K562 (cell line): Measurements from ENCODE around the gene RASGRP2. TPM values are rescaled to one million over a fixed set of nuclear protein-coding genes. Genes with fewer than 3 reads are reported as not detected.
A peak's percentile ranks its signal among the peaks of the same experiment; 100 is the strongest.

Experiments used
- ATAC-seq: fragments of 200-7000 bp; cut with Tn5 transposase; 3 replicates; pipeline ENCODE4 v1.9.1; 2020; ENCODE audit warnings: moderate library complexity
- BruUV-seq: library from RNA; stranded (reverse); fragments of 400-500 nt; replicated peaks from 2 replicates; lab custom pipeline; 2021; lab: Mats Ljungman, UMichigan
- CTCF ChIA-PET: fragments of 300-600 bp; formaldehyde crosslinking; extraction: SDS; loops from one replicate; lab custom pipeline; 2021; ENCODE audit warnings: low intra/inter-chr PET ratio; lab: Yijun Ruan, JAX
- POLR2A ChIA-PET: fragments of 300-600, 350-650 bp; sonication (Branson Sonifier 250); formaldehyde crosslinking; extraction: SDS; loops from one replicate; lab custom pipeline; 2021; ENCODE audit warnings: antibody characterized with exemption, inconsistent platforms; lab: Yijun Ruan, JAX
- DNase-seq, 4 experiments: peaks; one replicate each; pipeline versions ENCODE4 v3.0.0 to v3.0.0-alpha.2; 2011 to 2018; ENCODE audit warnings: low spot score in 3 of 4, mixed read lengths in 3 of 4; ENCODE audit errors: extremely low read depth in 1 of 4
- FAIRE-seq: peaks from 2 replicates; lab custom pipeline; 2011; peaks lifted over from hg19 to GRCh38; lab: Jason Lieb, UNC
- H2AFZ ChIP-seq: 2 replicates; pipeline ENCODE4 v1.6.0; 2011; ENCODE audit warnings: low read depth, low read length, control low read depth, inconsistent platforms
- H3K27ac ChIP-seq: fragments of 200-600 bp; 3 replicates; pipeline ENCODE4 v1.8.0; 2011; ENCODE audit warnings: low read depth, mild to moderate bottlenecking, control low read depth, inconsistent platforms, low read length, moderate library complexity, mixed read lengths; ENCODE audit errors: extremely low read depth
- H3K27me3 ChIP-seq, 2 experiments: fragments of 300-600 bp in 1 of 2; 2 replicates in 1 of 2; 3 replicates in 1 of 2; pipeline versions ENCODE4 v1.6.0 to v1.8.0; 2011; ENCODE audit warnings: inconsistent platforms in 2 of 2, low read length in 2 of 2, mild to moderate bottlenecking in 1 of 2, mixed read lengths in 1 of 2, moderate library complexity in 1 of 2; ENCODE audit not compliant: control insufficient read depth in 2 of 2, insufficient read depth in 2 of 2
- H3K36me3 ChIP-seq: fragments of 300-600 bp; 3 replicates; pipeline ENCODE4 v1.8.0; 2011; ENCODE audit warnings: mild to moderate bottlenecking, low read length, inconsistent platforms; ENCODE audit not compliant: control insufficient read depth, insufficient read depth
- H3K4me1 ChIP-seq, 2 experiments: fragments of 200-600 bp in 1 of 2; replicated peaks in 1 of 2; 2 replicates in 1 of 2; 3 replicates in 1 of 2; pipeline versions ENCODE4 v1.5.1 to v1.8.0; 2011; ENCODE audit warnings: inconsistent platforms in 2 of 2, low read length in 2 of 2, mild to moderate bottlenecking in 1 of 2, mixed read lengths in 1 of 2, moderate library complexity in 1 of 2; ENCODE audit not compliant: control insufficient read depth in 2 of 2, insufficient read depth in 2 of 2
- H3K4me2 ChIP-seq: 2 replicates; pipeline ENCODE4 v1.6.1; 2011; ENCODE audit warnings: low read length, control low read depth, inconsistent platforms, mixed read lengths; ENCODE audit not compliant: insufficient read depth
- H3K4me3 ChIP-seq: fragments of 200-600 bp; sonication (generic), shearing (Covaris generic); 2 replicates; pipeline ENCODE4 v1.5.1; 2016; ENCODE audit warnings: control low read depth, inconsistent platforms
- H3K79me2 ChIP-seq: fragments of 200-600 bp; 3 replicates; pipeline ENCODE4 v1.8.0; 2011; ENCODE audit warnings: low read length, inconsistent platforms; ENCODE audit not compliant: control insufficient read depth, insufficient read depth
- H3K9ac ChIP-seq, 2 experiments: 2 replicates each; pipeline versions ENCODE4 v1.6.0 to v1.6.1; 2011; ENCODE audit warnings: low read depth in 2 of 2, low read length in 2 of 2, control low read depth in 1 of 2, inconsistent platforms in 1 of 2, mild to moderate bottlenecking in 1 of 2, mixed read lengths in 1 of 2; ENCODE audit not compliant: insufficient read depth in 1 of 2
- H3K9me1 ChIP-seq: one replicate; pipeline ENCODE4 v1.6.0; 2011; ENCODE audit warnings: inconsistent platforms, mild to moderate bottlenecking, low read length, moderate library complexity; ENCODE audit not compliant: control insufficient read depth, insufficient read depth
- H3K9me3 ChIP-seq: replicated peaks from 2 replicates; pipeline ENCODE4 v1.5.1; 2011; ENCODE audit warnings: low read depth, low read length, inconsistent platforms; ENCODE audit not compliant: control insufficient read depth, insufficient read depth
- H4K20me1 ChIP-seq: replicated peaks from 2 replicates; pipeline ENCODE4 v1.6.1; 2011; ENCODE audit warnings: low read length, inconsistent platforms, mixed read lengths; ENCODE audit not compliant: control insufficient read depth, insufficient read depth
- ADNP ChIP-seq: fragments of 200-800 bp; sonication (Bioruptor generic); IDR thresholded peaks from 2 replicates; pipeline ENCODE4 v1.6.1; 2016; ENCODE audit warnings: missing genetic modification characterization, missing compliant biosample characterization
- CBX1 ChIP-seq: sonication (generic); IDR thresholded peaks from 2 replicates; pipeline ENCODE4 v1.6.1; 2016; ENCODE audit warnings: antibody characterized with exemption, low read depth, mild to moderate bottlenecking
- CHD4 ChIP-seq: fragments of 200-600 bp; sonication (generic); IDR thresholded peaks from 3 replicates; pipeline ENCODE4 v1.6.1; 2012; ENCODE audit warnings: low read depth, mild to moderate bottlenecking, mixed read lengths, low read length, inconsistent platforms; ENCODE audit not compliant: insufficient read depth, insufficient replicate concordance, poor library complexity, severe bottlenecking
- CREM ChIP-seq: IDR thresholded peaks from 2 replicates; pipeline ENCODE4 v1.6.1; 2014; ENCODE audit warnings: antibody characterized with exemption, low read depth
- DIDO1 ChIP-seq: fragments of 450-650 bp; IDR thresholded peaks from 2 replicates; pipeline ENCODE4 v1.6.1; 2016; ENCODE audit warnings: low read depth, missing biosample characterization, missing genetic modification characterization
- EHMT2 ChIP-seq: fragments of 450-650 bp; IDR thresholded peaks from 2 replicates; pipeline ENCODE4 v1.6.1; 2018; ENCODE audit warnings: antibody characterized with exemption
- HDAC2 ChIP-seq: fragments of 450-650 bp; IDR thresholded peaks from 2 replicates; pipeline ENCODE4 v1.6.1; 2016; ENCODE audit warnings: mild to moderate bottlenecking
- HDGF ChIP-seq: fragments of 450-650 bp; IDR thresholded peaks from 2 replicates; pipeline ENCODE4 v1.6.1; 2016
- KDM1A ChIP-seq, 2 experiments: fragments of 450-650 bp; IDR thresholded peaks; 2 replicates each; pipeline ENCODE4 v1.6.1; 2016; ENCODE audit warnings: mild to moderate bottlenecking in 2 of 2
- MITF ChIP-seq: IDR thresholded peaks from 2 replicates; pipeline ENCODE4 v1.6.1; 2014; ENCODE audit warnings: antibody characterized with exemption
- MYBL2 ChIP-seq, 2 experiments: fragments of 450-650 bp in 1 of 2; sonication (generic) in 1 of 2; formaldehyde crosslinking in 1 of 2; IDR thresholded peaks; 2 replicates each; pipeline versions ENCODE4 v1.6.1 to v1.8.1; 2017 to 2022; ENCODE audit warnings: borderline replicate concordance in 1 of 2, inconsistent platforms in 1 of 2, low read depth in 1 of 2, mild to moderate bottlenecking in 1 of 2, missing genetic modification reagents in 1 of 2, moderate library complexity in 1 of 2
- POLR2AphosphoS2 ChIP-seq: IDR thresholded peaks from 2 replicates; pipeline ENCODE4 v1.6.1; 2012; ENCODE audit warnings: low read length, improper control_type of control experiment
- POLR2AphosphoS5 ChIP-seq: IDR thresholded peaks from 2 replicates; pipeline ENCODE4 v1.6.1; 2011; ENCODE audit warnings: mild to moderate bottlenecking, low read depth, low read length, moderate library complexity; ENCODE audit not compliant: control insufficient read depth, insufficient read depth
- POLR2G ChIP-seq: fragments of 200-400 bp; formaldehyde crosslinking; IDR thresholded peaks from 2 replicates; pipeline ENCODE4 v1.6.1; 2017; ENCODE audit warnings: low read depth, mild to moderate bottlenecking, antibody characterized with exemption, low read length, moderate library complexity
- PTBP1 ChIP-seq: fragments of 200-400 bp; formaldehyde crosslinking; IDR thresholded peaks from 2 replicates; pipeline ENCODE4 v1.6.1; 2017; ENCODE audit warnings: low read depth, low read length
- SMARCA4 ChIP-seq: fragments of 450-650 bp; IDR thresholded peaks from 2 replicates; pipeline ENCODE4 v1.6.1; 2016
- SNRNP70 ChIP-seq: fragments of 200-400 bp; formaldehyde crosslinking; optimal IDR thresholded peaks from 2 replicates; pipeline ENCODE3; 2017; ENCODE audit warnings: low read depth, low read length
- SRSF3 ChIP-seq: fragments of 200-400 bp; formaldehyde crosslinking; IDR thresholded peaks from 2 replicates; pipeline ENCODE4 v1.6.1; 2016; ENCODE audit warnings: mild to moderate bottlenecking, low read length, moderate library complexity; ENCODE audit not compliant: insufficient read depth
- SUPT5H ChIP-seq: fragments of 450-650 bp; IDR thresholded peaks from 2 replicates; pipeline ENCODE4 v1.6.1; 2016
- ZNF140 ChIP-seq: fragments of 250-450 bp; sonication (Bioruptor Pico); IDR thresholded peaks from 2 replicates; pipeline ENCODE4 v1.8.0; 2021; ENCODE audit warnings: moderate library complexity, mild to moderate bottlenecking, inconsistent platforms
- ZNF224 ChIP-seq: sonication (generic); formaldehyde crosslinking; IDR thresholded peaks from 2 replicates; pipeline ENCODE4 v1.8.0; 2022; ENCODE audit warnings: mild to moderate bottlenecking, missing genetic modification reagents
- WGBS: fragments of 100-300 bp; shearing (Covaris generic); methylation state at CpG from one replicate; pipeline ENCODE4 v1.1.6; 2016; ENCODE audit warnings: low coverage, mixed read lengths; ENCODE audit not compliant: insufficient coverage; ENCODE audit errors: missing lambda C conversion rate; 5-methylcytosine and 5-hydroxymethylcytosine counted together
- in situ Hi-C: fragments of 300-500 bp; cut with MboI; formaldehyde crosslinking; loops from 4 replicates; pipeline ENCODE4 v1.15.0; 2018; ENCODE audit warnings: inconsistent platforms, mixed read lengths
- intact Hi-C: fragments of 100-400 bp; cut with micrococcal nuclease; formaldehyde crosslinking; loops from 2 replicates; pipeline ENCODE4 v1.14.2; 2022
- polyA plus RNA-seq, 8 experiments: library from polyadenylated mRNA; depleted of rRNA in 4 of 8; stranded (reverse) in 5 of 8; unstranded in 3 of 8; fragments of >200 nt; fragmentation: Nextera tagmentation in 2 of 8; fragmentation: Illumina TruSeq in 1 of 8; extraction: Ambion mirVana in 2 of 8; extraction: Trizol in 1 of 8; gene quantifications; 2 replicates each; pipeline versions ENCODE4 v1.2.1 to v1.2.3, GENCODE V29; 2011 to 2014; ENCODE audit warnings: inconsistent platforms in 1 of 8, missing spikeins in 1 of 8
- total RNA-seq, 7 experiments: library from RNA; depleted of rRNA in 6 of 7; stranded (reverse); fragments of >200 nt in 6 of 7; fragmentation: Illumina TruSeq in 2 of 7; extraction: Trizol in 2 of 7; gene quantifications; 2 replicates each; pipeline versions ENCODE4 v1.2.1 to v1.2.3, GENCODE V29; 2011 to 2021; ENCODE audit warnings: low replicate concordance in 1 of 7

The RASGRP2 gene
- total and polyA plus RNA-seq, 9 of the 15 experiments (the other 6 are each of a cell fraction or from before 2014, with no cell fraction given): 0.87 to 22.7 (median 5.5) TPM

- TF ChIP-seq POLR2G: 0 out of 2 replicates have a peak, but pooled peaks have one; percentile 9
- TF ChIP-seq SUPT5H: peak; percentile 77
- TF ChIP-seq ZNF224 (CRISPR knock-in tag): no peak
- TF ChIP-seq MYBL2 (IDR thresholded peaks at IDR 0.05; ENCODE audit: low read depth): no peak
- no peak for TF ChIP-seq MYBL2 (CRISPR knock-in tag; IDR thresholded peaks at IDR 0.05; ENCODE audit: borderline replicate concordance)
- peak; percentile 42; the same call in 1 of the 2 replicates for TF ChIP-seq POLR2AphosphoS2
- TF ChIP-seq POLR2AphosphoS5: peak; percentile 19; the same call in 1 of the 2 replicates
- TF ChIP-seq, all 486 proteins: peak for 11
These were observed 18.3 kb upstream of the RASGRP2 start (continued) for GRCh38 chr11:64762277-64762673.

DNA sequence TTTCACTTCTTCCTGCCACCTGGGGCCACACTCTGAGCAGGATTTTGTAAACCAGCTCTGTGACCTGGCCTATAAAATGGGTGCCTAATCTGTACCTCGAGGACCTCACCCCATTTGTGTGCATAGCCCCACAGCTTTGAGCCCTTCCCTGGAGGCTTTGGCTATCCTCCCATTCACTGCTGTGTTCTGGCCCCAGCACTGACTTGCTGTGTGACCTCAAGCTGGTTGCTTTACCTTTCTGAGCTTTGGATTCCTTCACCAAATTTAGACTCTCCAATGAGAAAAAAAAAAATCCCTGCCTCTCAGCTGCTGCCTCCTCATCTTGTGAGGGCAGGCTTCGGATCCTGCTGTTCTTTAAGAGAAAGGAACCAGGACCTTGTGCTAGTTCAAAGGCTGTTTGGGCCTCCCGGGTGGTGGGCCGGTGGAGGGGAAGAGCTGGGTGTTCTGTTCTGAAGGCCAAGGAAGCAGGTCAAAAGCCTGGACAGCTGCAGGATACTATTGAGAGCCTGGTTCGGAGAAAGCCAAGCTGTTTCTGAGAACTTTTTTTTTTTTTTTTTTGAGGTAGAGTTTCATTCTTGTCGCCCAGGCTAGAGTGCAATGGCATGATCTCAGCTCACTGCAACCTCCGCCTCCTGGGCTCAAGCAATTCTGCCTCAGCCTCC, 16.9 kb upstream of the RASGRP2 start:
- Histone ChIP-seq H4K20me1 (peaks cover 26% of the 10 kb centered on the region), H3K36me3 (peaks cover 41% of the 10 kb centered on the region; the same call in 2 of the 3 replicates), H3K9me1 (peaks cover 6% of the 10 kb centered on the region), H3K4me1 (peaks cover 16 to 67% of the 10 kb centered on the region in 2 experiments), H3K9me3 (no peaks in the 10 kb centered on the region), H3K4me2 (no peak overlapping the region), H3K27me3 (no peaks in the 10 kb centered on the region), H3K9ac (no peak overlapping the region), H3K27ac (no peak overlapping the region), H3K4me3 (no peak overlapping the region), H2AFZ (no peak overlapping the region), H3K79me2 (no peaks in the 10 kb centered on the region)
- in situ Hi-C loops: no loop called here
- ATAC-seq: no peak
- intact Hi-C loops: no loop called here
- POLR2A ChIA-PET: interaction anchor here (0.6 to 7.9 kb wide), 6 partner anchors 9 to 733 kb away, joined by 3 to 168 read pairs (median 4); partner anchors contain the start of gene SF1
- DNase-seq: peak in 1 of 4 experiments; percentile 30
- FAIRE-seq: no peak
- no TSS peak for BruUV-seq
- WGBS: 45% methylated on average over 6 of the region's 7 CpGs
- CTCF ChIA-PET: no interaction called here
- peak; percentile 17 for TF ChIP-seq SNRNP70
- TF ChIP-seq SMARCA4: no peak
- no peak for TF ChIP-seq DIDO1
- no peak for TF ChIP-seq ZNF140
- TF ChIP-seq MITF: no peak
- peak; percentile 70 to 88 for TF ChIP-seq KDM1A (IDR thresholded peaks at IDR 0.05)
- no peak for TF ChIP-seq EHMT2
- 0 out of 2 replicates have a peak, but pooled peaks have one; percentile 43 for TF ChIP-seq CBX1
- no peak for TF ChIP-seq SRSF3
- peak; percentile 75 for TF ChIP-seq CHD4
- TF ChIP-seq HDGF: peak; percentile 26; the same call in 1 of the 2 replicates
- no peak for TF ChIP-seq CREM
- 0 out of 2 replicates have a peak, but pooled peaks have one; percentile 68 for TF ChIP-seq PTBP1
- peak; percentile 88; the same call in 1 of the 2 replicates for TF ChIP-seq HDAC2
- peak; percentile 78 for TF ChIP-seq ADNP (tag)
